Right lobe of liver (tissue), 4 donors: ENCODE measurements around the gene PRM2.

Experiments
- POLR2A ChIP-seq: fragments of 450-650 bp; IDR thresholded peaks from one replicate; pipeline ENCODE4 v1.6.1; 2017; ENCODE audit warnings: antibody characterized with exemption, mild to moderate bottlenecking
- TF ChIP-seq, protein P1 (sequence below), 4 donors: fragments of 200-600 bp in 3 of 4; fragments of 450-650 bp in 1 of 4; IDR thresholded peaks; one replicate each; pipeline versions ENCODE4 v1.5.1 to v1.8.0; 2016 to 2022; ENCODE audit warnings: antibody characterized with exemption in 4 of 4, mild to moderate bottlenecking in 2 of 4
- donor health status: DM: no; HTN: no; CAD: no.
- donor health status: DM: no; HTN: no; CAD: no.
- donor health status: DM: no; HTN: yes; CAD: no.

DNA sequence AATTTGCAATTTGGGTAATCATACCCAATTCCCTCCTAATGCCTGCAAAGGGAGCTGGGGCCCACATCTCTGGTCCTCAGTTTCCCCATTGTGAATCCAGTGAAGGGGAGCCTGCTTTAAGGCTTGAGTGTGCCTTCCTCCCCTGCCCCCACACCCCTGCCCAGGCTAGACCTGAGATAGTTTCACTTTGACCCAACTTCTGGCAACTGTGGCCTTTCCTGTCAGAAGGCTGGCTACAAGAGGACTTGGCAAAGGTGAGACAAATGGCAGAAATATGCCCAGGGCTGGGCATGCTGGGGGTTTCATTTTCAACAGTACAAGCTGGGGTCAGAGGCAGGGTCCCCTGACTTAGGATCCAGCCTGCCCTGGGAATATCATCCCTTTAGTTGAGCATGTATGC, 30.3 kb downstream of the PRM2 start:
- TF ChIP-seq, protein P1, sequence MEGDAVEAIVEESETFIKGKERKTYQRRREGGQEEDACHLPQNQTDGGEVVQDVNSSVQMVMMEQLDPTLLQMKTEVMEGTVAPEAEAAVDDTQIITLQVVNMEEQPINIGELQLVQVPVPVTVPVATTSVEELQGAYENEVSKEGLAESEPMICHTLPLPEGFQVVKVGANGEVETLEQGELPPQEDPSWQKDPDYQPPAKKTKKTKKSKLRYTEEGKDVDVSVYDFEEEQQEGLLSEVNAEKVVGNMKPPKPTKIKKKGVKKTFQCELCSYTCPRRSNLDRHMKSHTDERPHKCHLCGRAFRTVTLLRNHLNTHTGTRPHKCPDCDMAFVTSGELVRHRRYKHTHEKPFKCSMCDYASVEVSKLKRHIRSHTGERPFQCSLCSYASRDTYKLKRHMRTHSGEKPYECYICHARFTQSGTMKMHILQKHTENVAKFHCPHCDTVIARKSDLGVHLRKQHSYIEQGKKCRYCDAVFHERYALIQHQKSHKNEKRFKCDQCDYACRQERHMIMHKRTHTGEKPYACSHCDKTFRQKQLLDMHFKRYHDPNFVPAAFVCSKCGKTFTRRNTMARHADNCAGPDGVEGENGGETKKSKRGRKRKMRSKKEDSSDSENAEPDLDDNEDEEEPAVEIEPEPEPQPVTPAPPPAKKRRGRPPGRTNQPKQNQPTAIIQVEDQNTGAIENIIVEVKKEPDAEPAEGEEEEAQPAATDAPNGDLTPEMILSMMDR (IDR thresholded peaks at IDR 0.05): no peak
- TF ChIP-seq POLR2A: no peak
